Vagina (tissue), 2 donors: ENCODE data around the gene PHF24.
A peak's percentile ranks its signal among the peaks of the same experiment; 100 is the strongest.

Experiments
- CTCF ChIP-seq, 3 experiments: fragments of 450-650 bp in 2 of 3; fragments of 200-600 bp in 1 of 3; sonication (generic) in 1 of 3; IDR thresholded peaks; one replicate each; pipeline ENCODE4 v1.5.1; 2017 to 2019; ENCODE audit warnings: antibody characterized with exemption in 3 of 3, mild to moderate bottlenecking in 2 of 3, moderate library complexity in 2 of 3
- POLR2A ChIP-seq, 2 donors: fragments of 450-650 bp; IDR thresholded peaks; one replicate each; pipeline ENCODE4 v1.6.1; 2017; ENCODE audit warnings: antibody characterized with exemption in 2 of 2, mild to moderate bottlenecking in 2 of 2, moderate library complexity in 2 of 2
- POLR2AphosphoS5 ChIP-seq, 2 donors: sonication (generic); formaldehyde crosslinking; IDR thresholded peaks; one replicate each; pipeline ENCODE4 v1.9.0; 2017; ENCODE audit warnings: antibody characterized with exemption in 2 of 2, mild to moderate bottlenecking in 2 of 2, low read depth in 1 of 2; ENCODE audit not compliant: insufficient read depth in 1 of 2

DNA sequence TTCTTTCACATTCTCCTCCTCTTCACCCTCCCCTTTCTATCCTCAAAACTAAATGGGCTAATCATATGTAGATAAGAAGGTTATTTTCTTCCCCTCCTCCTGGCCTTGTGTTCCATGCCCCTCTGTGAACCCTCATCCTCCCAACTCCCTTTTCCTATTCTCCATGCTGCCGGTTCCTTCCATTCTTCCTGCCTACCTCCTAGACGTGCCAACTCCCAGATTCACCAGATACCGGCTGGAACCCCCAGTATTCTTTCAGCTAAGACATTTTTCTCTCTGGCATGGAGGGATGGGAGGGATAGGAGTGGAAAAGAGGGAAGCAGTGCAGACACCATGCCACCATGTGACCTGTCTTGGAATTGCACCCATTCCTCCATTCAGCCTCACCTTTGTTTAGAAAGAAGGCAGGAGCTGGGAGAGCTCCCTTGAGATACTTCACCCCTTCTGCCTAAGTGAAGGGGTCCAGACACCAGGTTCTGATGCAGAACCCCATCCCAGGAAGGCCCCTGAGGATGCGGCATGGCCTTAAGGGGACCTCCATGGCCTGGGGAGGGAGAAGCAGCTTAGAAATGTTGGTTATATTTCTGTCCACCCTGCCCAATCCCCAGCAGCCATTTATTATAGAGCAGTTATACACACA, 36.3 kb downstream of the PHF24 start:
- TF ChIP-seq CTCF (IDR thresholded peaks at IDR 0.05) (peak in 2 of 3 experiments; percentile 24 to 45), POLR2A (IDR thresholded peaks at IDR 0.05) (no peak), POLR2AphosphoS5 (IDR thresholded peaks at IDR 0.05; ENCODE audit: insufficient read depth in 1 of 2, low read depth in 1 of 2) (no peak)
